Loucy (cell line): ENCODE results near the gene NPDC1.

Experiments
- CTCF ChIP-seq: fragments of 200-600 bp; sonication (generic); conservative IDR thresholded peaks from 2 replicates; pipeline ENCODE4 v1.5.1; 2014; ENCODE audit warnings: mild to moderate bottlenecking, antibody characterized with exemption, low read length
- EZH2phosphoT487 ChIP-seq: fragments of 200-600 bp; IDR thresholded peaks from 2 replicates; pipeline ENCODE4 v1.6.1; 2018; ENCODE audit warnings: antibody characterized with exemption, mild to moderate bottlenecking, moderate library complexity, borderline replicate concordance

- TF ChIP-seq CTCF, result no peak
- no peak for TF ChIP-seq EZH2phosphoT487
These were observed 33.0 kb downstream of the NPDC1 start for GRCh38 chr9:137012694-137013570.
